Measurements from ENCODE around the gene UNC79. TPM values are rescaled to one million over a fixed set of nuclear protein-coding genes. Genes with fewer than 3 reads are reported as not detected.

UNC79 gene
- total RNA-seq, 4 donors from 2014 or later: 0.30 TPM; not detected in 3

DNA sequence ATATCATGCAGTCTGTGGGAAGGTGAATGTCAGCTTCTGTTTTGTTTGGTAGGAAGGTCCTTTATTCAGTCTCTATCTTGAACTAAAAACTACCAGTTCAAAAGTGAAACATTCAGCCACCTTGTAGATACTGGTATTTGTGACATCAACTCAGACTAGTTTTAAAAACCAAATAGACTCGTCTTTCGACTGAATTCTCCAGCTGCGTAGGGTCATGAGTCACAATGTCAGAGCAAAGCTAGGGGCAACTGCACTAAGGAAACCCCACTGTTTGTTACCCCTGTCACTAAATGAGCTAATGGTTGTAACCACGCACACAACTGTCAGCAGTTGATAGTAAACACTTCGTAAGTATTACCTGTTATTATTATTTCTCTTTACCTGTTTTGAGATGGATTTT lies 212.9 kb downstream of the UNC79 start:
- Histone ChIP-seq H3K36me3 (no peaks in the 10 kb centered on the region), H3K9me3 (no peaks in the 10 kb centered on the region), H3K27me3 (peaks cover 14% of the 10 kb centered on the region), H3K27ac (no peak overlapping the region), H3K4me1 (no peaks in the 10 kb centered on the region), H3K4me3 (no peak overlapping the region)
- no peak for TF ChIP-seq CTCF (IDR thresholded peaks at IDR 0.05)
- no peak for TF ChIP-seq EP300 (IDR thresholded peaks at IDR 0.05)
- no peak for TF ChIP-seq POLR2A (IDR thresholded peaks at IDR 0.05)
- no peak for TF ChIP-seq POLR2AphosphoS5 (IDR thresholded peaks at IDR 0.05)
- 91% methylated on average over 5 of the region's 5 CpGs for WGBS
- DNase-seq (ENCODE audit: low spot score in 2 of 2): no peak

DNA sequence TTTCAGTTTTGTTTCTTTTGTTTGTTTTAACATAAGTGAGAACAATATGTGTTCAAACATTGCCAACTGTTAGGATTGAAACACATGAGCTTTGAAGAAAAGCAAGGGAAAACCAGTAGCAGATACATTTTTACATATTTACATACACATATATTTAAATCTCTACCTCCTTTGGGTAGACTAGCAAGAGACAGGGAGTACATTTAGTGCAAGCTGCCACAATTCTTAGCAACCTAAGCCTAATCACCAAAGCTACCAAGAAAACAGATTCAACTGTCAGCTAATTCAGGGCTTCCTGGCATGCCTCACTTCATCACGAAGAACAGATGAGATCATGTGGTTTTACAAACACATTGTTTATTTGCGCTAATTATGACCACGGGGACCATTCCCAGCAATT lies 214.5 kb downstream of the UNC79 start:
- 35% methylated on average over 3 of the region's 3 CpGs for WGBS
- no peak for DNase-seq (ENCODE audit: low spot score in 2 of 2)
- no peaks in the 10 kb centered on the region for H3K36me3 ChIP-seq
- no peaks in the 10 kb centered on the region for H3K9me3 ChIP-seq
- H3K4me3 ChIP-seq: no peak overlapping the region
- no peak overlapping the region for H3K27ac ChIP-seq
- H3K27me3 ChIP-seq: peaks cover 8% of the 10 kb centered on the region
- no peaks in the 10 kb centered on the region for H3K4me1 ChIP-seq
- no peak for TF ChIP-seq POLR2AphosphoS5 (IDR thresholded peaks at IDR 0.05)

- Histone ChIP-seq H3K27me3 (no peaks in the 10 kb centered on the region), H3K4me3 (no peak overlapping the region), H3K27ac (no peak overlapping the region), H3K9me3 (no peaks in the 10 kb centered on the region), H3K4me1 (no peaks in the 10 kb centered on the region), H3K36me3 (no peaks in the 10 kb centered on the region)
- no peak for TF ChIP-seq EP300 (IDR thresholded peaks at IDR 0.05)
- peak in 1 of 2 donors; percentile 26 for TF ChIP-seq CTCF (IDR thresholded peaks at IDR 0.05)
- 39% methylated on average over 5 of the region's 5 CpGs for WGBS
- DNase-seq (ENCODE audit: low spot score in 2 of 2): no peak
These were observed 217.9 kb downstream of the UNC79 start for GRCh38 chr14:93648440-93649168.

DNA sequence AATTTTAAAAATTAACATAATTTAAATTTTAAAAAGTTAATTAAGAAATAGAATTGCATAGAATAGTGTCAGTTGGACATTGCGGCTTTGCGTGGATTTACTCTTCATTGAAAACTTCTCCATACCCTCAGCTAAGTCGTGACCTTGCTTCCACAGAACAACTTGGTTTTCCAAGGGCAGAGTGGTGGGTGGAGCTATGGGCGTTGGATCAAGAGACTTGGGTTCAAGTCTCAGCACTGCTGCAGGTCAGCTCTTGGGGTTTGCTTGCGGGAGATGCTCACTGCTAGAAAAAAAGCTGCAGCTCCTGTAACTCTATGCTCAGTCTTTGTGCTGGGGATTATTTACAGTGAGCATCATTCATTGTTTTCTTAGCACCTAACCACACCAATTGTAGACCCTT lies 223.9 kb downstream of the UNC79 start:
- DNase-seq (ENCODE audit: low spot score in 2 of 2): no peak
- TF ChIP-seq POLR2AphosphoS5 (IDR thresholded peaks at IDR 0.05) (no peak), CTCF (IDR thresholded peaks at IDR 0.05) (no peak), EP300 (IDR thresholded peaks at IDR 0.05) (no peak), POLR2A (IDR thresholded peaks at IDR 0.05) (no peak)
- no peaks in the 10 kb centered on the region for H3K9me3 ChIP-seq
- WGBS: 84% methylated on average over 5 of the region's 5 CpGs
- H3K4me3 ChIP-seq: no peak overlapping the region
- no peaks in the 10 kb centered on the region for H3K4me1 ChIP-seq
- H3K36me3 ChIP-seq: no peaks in the 10 kb centered on the region
- no peak overlapping the region for H3K27ac ChIP-seq
- H3K27me3 ChIP-seq: peaks cover 13% of the 10 kb centered on the region

- Histone ChIP-seq H3K4me3 (no peak overlapping the region), H3K27ac (no peak overlapping the region), H3K4me1 (no peaks in the 10 kb centered on the region), H3K27me3 (peaks cover 13% of the 10 kb centered on the region), H3K36me3 (no peaks in the 10 kb centered on the region), H3K9me3 (no peaks in the 10 kb centered on the region)
- peak; percentile 29 to 49 for TF ChIP-seq CTCF (IDR thresholded peaks at IDR 0.05)
- no peak for TF ChIP-seq EP300 (IDR thresholded peaks at IDR 0.05)
- WGBS: 37% methylated on average over 10 of the region's 10 CpGs
- no peak for DNase-seq (ENCODE audit: low spot score in 2 of 2)
These were observed 224.5 kb downstream of the UNC79 start for GRCh38 chr14:93655078-93655750.
